GM11168 (cell line): ENCODE results near the gene SPAG5.

Experiments
- in situ Hi-C: fragments of 300-500 bp; cut with MboI; formaldehyde crosslinking; loops from one replicate; pipeline ENCODE4 v1.12.0; 2022; ENCODE audit warnings: low sequenced_read_pairs; ENCODE audit not compliant: unreplicated experiment

Gene SPAG5

DNA sequence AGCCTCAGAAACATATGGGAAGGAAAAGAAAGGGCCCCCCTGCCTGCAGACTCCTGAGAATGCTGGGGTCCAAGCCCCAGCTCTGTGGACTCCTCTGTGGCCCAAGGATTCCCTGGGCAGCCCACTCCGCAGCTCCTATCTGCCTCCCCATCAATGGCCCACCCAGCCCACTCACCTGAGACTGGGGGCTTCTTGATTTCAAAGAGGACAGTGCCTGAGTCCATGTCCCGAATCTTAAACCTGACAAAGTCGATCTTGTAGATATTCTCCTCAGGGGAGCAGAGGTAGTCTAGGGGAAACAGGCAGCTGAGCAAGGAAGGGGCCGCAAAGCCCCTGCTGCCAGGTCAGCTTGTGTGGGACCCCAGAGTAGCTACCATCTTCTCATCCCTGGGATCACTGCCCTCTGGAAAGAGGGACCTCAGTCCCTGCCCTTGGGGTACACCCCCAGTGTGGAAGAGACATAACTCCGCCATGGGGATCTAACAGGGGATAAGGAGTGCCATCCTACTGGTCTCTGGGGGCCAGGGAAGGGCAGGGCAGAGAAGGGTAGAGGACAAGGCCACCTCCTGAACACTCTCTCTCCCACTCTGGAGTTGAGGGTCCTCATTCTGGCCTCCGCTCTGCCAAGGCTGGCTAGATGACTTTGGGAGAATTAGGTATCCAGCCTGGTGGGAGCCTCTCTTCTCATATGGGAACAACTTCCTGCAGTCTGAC lies 50.3 kb downstream of the SPAG5 start:
- in situ Hi-C loops, result loop anchor here (5.0 to 10.0 kb wide), 2 partner anchors 36 to 54 kb away; no protein-coding TSS in a partner anchor

DNA sequence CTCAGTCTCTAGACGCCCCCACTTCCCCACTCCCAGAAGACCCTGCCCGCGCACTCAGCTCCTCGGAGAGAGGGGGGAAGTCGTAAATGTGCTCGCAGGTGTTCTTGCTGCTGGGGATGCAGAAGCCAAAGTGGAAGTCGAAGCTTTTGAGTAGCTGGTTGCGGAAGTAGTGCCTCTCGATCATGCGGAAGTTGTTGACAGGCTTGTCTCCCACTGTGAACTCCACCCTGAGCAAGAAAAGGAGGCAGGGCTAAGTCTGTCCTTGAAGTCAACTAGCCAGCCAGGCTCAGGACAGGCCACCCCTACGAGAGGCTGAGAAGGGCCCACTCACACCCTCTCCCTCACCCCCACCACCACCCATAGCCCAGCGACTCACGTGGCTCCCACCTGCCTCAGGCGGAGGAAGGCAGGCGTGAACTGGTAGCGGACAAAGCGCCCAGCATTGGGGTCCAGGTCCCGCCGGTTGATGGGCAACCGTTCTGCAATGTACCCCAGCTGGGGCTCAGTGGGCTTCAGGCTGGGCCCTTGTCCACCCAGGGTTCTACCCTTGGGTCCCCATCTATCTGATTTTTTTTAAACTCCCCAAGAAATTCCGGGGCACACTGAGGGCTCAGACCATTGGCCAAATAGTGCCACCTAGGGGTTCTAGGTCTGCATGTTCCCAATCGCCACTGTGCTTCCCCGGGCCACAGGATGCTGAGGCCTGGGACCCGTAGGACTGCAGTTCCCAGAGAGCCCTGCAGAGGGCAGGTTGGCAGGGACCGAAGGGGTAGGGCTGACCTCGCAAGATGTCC lies 51.0 kb downstream of the SPAG5 start:
- in situ Hi-C loops, result loop anchor here (5.0 to 10.0 kb wide), 2 partner anchors 36 to 53 kb away; no protein-coding TSS in a partner anchor

DNA sequence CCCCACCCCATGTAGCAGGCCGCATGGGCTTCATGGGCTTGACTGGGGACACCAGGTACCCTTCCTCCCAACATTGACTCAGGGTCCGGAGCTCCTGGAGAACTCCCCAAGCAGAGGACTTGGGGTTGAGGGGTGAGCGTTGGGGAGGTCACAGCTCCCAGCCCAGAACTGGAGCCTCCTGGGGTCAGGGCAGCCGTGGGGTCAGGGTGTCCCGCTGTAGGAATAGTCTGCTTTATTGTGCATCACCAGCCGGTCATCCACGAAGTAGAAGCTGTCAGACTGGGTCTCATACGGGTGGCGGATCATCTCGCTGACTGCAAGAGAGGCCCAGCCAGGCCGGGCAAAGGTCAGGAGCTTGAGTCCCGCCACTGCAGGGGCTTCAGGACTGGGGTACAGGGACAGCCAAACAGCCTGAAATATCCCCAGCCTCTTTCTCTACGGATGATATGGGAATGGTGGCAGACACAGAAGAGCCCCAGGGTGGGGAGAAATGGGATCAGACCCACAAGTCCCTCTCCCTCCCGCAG lies 51.7 kb downstream of the SPAG5 start:
- in situ Hi-C loops, result loop anchor here (5.0 to 10.0 kb wide), 2 partner anchors 35 to 52 kb away; no protein-coding TSS in a partner anchor

DNA sequence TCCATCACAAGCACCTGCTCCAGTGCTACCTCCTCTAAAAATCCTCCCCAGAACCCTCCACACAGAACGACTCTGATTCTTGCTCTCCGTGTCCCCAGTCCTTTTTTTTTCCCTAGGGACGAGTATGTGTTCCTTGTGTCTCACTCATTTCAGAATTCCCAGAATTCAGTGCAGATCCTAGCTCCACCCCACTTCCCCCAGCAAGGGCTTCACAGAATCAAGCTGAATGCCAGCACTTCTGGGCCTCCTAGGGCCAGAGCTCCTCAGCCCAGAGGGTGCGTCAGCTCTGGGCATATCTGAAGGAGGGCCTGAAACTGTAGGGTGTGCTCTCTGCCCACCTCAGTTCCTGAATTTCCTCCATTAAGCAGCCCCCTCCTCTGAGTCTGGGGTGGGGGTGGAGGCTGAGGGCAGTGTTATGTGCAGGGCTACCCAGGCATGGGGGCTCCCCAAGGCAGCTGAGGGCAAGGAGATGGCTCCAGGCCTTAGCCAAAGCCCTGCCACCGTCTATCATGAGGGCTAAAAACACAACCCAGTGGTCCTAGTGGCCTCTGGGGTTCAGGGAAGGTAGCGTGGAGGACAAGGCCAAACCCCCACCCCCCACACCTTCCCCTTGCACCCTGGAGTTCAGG lies 52.9 kb downstream of the SPAG5 start:
- in situ Hi-C loops, result loop anchor here (5.0 to 10.0 kb wide), 2 partner anchors 34 to 51 kb away; no protein-coding TSS in a partner anchor

DNA sequence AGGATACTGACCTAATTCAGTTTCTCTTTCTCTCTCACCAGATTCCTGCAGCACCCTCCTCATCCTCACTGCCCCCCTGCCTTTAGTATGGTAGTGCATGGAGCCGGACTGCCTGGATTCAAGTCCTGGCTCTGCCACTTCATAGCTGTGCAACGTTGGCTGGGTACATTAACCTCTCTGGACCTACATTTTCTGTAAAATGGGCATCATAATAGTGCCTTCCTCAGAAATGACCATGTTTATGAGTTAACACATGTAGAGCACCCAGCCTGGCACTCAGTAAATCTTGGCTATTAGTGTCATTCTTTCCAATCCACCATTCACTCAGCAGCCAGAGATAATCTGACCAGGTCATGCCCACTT lies 53.7 kb downstream of the SPAG5 start:
- in situ Hi-C loops, result loop anchor here (5.0 to 10.0 kb wide), 2 partner anchors 33 to 50 kb away; no protein-coding TSS in a partner anchor

DNA sequence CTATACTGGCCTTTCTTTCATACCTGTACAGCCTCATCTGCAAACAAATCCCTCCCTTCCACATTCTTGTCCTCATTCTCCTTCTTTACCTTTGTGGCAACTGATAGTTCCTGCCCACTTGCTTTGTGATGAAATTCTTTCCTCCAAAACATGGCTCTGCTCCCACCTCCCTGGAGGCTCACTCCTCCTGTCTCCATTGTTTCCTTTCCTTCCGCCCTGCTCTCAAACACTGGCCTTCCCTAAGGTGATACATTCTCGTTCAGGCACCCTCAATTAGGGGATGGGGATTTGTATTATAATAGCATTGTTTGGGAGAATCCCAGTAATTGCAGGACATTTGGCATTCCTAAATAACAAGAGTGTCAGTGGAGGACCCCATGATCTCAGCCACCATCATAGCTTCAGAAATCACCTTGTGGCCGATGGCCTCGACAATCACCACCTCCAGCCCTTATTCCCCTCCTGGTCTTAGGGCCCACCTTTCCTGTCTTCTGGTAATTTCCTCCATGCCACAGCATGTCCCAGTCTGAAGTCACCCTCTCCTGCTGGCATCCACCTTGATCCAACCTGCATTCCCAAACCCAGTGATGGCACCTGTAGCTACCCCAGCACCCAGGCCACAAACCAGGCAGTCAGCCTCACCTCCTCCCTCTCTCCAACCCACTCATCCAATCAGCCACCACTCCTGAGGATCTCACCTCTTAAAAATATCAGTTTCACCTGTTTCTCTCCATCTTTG lies 54.3 kb downstream of the SPAG5 start:
- in situ Hi-C loops, result loop anchor here (5.0 to 10.0 kb wide), 2 partner anchors 32 to 50 kb away; no protein-coding TSS in a partner anchor

DNA sequence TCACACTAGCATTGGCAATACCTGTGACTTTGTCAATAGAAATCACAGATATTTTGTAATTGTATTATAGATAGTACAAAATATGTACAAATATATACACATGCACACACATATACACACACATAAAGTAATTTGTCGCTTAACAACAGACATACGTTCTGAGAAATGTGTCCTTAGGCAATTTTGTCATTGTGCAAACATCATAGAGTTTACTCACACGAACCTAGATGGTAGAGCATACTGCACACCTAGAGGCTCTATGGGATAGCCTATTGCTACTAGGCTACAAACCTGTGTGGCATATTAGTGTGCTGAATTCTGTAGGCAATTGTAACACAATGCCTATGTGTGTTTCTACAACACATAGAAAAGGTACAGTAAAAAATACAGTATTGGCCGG lies 57.4 kb downstream of the SPAG5 start:
- in situ Hi-C loops, result loop anchor here (10.0 kb wide), 1 partner anchor 47 kb away; no protein-coding TSS in a partner anchor

DNA sequence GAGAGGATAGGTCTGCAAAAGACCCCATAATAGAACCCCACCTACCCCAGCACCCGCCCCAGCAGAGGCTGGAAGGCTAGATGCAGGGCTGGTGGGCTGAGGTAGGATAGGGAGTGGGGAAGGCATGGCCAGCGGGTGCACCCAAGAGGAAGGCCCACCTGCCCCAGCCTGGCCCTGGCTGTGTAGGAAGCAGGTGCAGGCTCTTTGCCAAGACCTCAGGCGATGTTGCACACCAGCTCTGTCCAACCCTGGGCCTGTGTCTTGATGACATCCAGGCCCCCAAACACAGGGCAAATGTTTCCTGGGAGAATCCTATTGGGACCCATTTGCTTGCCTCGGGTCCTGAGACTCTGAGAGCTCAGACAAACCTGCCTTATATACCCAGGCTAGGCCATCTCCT lies 58.6 kb downstream of the SPAG5 start:
- in situ Hi-C loops, result loop anchor here (10.0 kb wide), 1 partner anchor 45 kb away; no protein-coding TSS in a partner anchor

DNA sequence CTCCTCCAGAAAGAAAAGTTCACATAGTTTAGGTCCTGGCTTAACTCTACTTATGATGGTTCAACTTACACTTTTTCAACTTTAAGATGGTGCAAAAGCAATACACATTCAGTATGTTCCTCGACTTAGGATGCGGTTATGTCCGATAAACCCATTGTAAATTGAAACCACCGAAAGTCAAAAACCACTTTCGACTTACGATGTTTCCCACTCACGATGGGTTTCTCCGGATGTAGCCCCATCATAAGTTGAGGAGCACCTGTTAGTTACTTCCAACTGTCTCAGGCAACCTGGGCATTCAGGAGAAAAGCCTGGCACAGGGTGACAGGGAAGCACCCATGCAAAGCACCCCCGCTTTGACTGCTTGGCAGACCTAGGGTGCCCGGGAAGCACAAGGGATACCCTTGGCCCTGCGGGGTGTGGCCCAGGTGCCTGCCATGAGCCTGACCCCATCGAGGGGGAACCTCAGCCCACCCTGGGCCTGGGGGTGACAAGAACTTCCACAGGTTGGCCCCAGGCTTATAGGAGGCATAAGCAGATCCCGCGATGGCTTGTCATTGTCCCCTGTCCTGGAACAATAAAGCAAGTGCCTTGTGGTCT lies 60.4 kb downstream of the SPAG5 start:
- in situ Hi-C loops, result no loop called here

DNA sequence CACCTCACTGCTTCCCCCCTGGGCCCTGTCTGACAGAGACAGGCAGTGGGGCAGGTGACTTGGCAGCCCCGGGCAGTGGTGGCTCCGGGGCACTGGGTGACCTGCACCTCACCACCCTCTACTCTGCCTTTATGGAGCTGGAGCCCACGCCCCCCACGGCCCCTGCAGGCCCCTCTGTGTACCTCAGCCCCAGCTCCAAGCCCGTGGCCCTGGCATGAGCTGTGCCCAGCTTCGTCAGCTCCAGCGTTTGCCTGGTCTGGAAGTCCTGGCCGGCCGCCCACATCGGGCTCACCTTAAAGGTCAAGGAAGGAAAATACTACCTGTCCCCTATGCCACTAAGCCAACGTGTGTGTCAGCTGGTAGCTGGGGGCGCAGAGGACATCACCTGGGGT lies 61.6 kb downstream of the SPAG5 start:
- in situ Hi-C loops, result no loop called here

DNA sequence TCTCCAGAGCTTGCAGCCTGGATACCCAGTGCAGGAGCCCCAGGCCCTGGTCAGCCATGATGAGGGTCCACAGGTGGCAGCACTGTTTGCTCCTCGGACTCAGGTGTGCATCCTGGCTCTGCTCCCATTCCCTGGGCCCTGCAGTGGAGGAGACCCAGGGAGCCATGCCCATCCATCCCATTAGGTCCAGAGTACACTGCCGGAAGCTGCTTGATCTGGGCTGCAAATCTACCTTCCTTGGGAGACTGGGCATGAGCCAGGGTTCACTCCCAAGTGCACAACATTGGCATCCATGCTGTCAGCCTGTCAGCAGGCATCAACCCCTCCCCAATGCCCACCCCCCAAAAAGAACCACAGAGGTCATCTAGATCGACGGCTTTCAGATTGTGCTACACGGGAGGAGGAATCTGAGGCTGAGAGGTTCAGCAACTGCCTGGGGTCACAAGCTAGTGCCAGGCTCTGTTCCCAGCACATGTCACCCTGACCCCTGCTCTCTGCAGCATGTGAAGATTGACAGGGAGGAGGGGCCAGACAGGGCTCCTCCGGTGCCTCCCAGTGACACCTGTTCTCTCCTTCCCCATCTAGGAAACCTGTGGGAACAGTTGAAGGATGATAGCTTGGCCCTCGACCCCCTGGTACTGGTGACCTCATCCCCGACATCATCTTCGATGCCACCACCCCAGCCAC lies 62.1 kb downstream of the SPAG5 start:
- in situ Hi-C loops, result no loop called here

DNA sequence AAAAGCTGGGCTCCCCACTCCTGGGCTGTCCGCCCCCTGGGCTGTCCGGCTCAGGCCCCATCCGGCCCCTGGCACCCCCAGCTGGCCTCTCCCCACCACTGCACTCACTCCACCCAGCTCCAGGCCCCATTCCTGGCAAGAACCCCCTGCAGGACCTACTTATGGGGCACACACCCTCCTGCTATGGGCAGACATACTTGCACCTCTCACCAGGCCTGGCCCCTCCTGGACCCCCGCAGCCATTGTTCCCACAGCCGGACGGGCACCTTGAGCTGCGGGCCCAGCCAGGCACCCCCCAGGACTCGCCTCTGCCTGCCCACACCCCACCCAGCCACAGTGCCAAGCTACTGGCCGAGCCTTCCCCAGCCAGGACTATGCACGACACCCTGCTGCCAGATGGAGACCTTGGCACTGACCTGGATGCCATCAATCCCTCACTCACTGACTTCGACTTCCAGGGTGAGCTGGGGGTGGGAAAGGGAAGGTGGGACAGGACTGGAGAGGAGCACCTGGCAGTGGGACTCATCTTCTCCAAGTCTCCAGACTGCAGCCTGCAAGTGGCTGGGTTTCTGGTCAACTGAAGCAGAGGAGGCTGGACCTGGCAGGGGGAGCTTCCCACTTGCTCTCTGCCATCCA lies 64.0 kb downstream of the SPAG5 start:
- in situ Hi-C loops, result no loop called here

DNA sequence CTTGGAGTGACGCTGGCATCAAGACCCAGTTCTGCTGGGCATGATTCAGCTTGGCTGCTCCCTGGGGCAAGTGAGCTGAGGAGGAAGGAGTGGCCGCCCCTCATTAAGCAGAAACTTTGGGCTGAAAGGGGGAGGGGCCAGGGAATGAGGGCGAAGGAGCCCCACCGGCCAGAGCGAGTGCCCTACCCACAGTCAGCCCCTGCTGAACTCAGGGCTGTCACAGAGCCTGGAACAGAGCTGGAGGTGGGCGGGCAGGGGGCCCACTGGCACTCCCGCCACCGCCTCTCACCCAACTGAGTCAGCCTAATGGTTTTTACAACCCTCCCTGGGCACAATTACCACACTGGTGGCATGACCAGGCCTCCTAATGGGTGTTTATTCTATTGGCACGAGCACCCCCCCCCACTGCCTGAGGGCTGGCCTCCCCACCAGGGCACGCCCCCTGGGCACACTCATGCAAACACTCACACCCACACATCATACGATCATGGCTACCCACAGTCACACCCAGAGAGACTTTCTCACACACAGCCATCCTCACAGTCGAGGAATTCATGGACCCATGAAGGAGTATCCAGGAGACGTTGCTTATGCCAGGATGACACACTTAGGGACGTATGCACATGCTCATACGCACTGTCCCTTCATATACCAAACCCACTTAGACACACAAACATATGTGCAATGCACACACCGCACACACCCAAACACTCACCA lies 65.6 kb downstream of the SPAG5 start:
- in situ Hi-C loops, result no loop called here

DNA sequence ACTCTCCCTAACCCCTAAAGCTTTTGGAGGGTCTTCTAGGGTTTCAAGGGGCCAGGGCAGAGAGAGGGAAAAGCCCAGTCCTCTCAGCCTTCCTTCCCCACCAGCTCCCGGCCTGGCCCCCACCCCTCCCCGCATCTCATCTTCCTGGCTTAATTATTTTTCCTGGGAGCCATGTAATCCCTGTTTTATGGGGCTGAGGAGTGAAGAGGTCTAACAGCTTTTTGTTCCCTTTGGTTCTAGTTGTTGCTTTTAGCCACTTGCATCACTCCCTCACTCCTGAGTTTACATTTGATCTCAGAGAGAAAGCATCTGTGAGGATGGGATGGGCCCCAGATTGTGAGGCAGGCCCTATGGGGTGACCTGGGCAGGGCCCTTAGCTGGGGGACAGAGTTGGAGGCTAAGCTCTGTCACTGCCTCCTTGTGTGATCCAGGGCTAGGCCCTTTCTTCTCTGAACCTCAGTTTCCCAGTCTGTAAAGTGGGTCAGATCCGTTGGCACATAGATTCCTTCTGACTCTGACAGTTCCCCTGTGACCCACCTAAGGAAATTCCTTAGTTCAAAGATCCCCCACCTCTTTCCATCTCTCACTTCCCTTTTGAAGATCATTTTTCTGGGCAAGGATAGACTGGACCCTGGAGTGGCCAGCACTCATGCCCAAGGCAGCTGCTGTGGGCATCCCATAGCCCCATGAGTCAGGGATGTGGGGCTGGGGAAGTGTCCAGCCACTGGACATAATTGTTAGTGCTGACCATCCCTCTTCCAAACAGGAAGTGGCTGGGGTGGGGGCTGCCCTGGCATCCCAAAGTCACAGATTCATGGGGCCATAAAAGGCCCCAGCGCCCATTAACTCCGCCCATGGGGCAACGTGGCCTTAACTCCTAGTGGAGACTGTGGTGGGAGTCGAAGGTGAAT lies 66.5 kb downstream of the SPAG5 start:
- in situ Hi-C loops, result no loop called here

DNA sequence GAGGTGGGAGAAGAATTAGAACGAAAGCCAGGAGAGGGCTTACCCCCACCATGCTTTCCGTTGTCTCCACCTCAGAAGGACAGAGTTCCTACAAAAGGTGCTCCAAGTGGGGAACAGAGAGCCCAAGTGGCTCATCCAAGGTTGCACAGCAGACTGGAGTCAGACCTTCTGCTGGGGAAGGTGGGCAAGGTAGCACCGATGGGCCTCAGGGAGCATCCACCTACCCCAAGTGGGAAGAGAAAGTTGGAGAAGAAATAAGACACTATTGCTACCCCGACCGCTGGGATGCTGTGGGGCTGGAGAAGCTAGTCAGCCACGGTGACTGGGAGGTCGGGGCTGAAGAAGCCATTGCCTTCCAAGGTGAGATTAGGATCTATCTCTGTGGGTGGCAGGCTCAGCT lies 67.9 kb downstream of the SPAG5 start:
- in situ Hi-C loops, result no loop called here

DNA sequence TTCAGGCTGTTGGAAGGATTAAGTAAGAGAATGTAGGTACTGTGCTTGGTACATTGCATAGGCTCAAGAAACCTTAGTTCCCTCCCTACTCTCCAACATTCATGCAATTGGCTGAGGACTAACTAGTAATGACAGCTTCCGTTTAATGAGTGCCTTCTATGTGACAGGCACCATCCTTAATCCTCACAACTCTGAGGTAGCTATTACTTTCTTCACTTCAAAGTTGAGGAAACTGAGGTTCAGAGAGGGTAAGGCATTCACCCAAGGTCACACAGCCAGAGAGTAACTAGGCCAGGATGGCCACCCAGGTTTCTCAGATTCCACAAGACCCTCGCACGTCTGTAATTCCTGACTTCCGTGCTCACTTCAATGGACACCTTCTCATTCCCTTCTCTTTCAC lies 68.6 kb downstream of the SPAG5 start:
- in situ Hi-C loops, result no loop called here

DNA sequence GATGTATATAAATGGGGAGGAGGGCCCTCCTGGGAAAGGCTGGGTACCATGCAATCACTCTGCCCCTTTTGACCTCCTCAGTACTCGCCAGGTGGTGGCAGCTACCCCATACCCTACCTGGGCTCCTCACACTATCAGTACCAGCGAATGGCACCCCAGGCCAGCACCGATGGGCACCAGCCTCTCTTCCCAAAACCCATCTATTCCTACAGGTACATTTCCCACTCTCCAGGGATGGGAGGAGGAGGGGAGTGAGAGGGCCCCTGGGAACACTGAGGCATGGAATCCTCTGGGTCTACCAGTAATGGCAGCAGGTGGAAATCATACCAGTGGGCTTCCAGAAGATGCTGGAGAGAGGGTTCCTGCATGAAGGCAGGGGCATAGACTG lies 69.8 kb downstream of the SPAG5 start:
- in situ Hi-C loops, result no loop called here
